Middle frontal gyrus (tissue), 1 donor: ENCODE data around the gene CEMIP.
A peak's percentile ranks its signal among the peaks of the same experiment; 100 is the strongest.

ENCODE experiments used
- DNase-seq: peaks from one replicate; pipeline ENCODE4 v3.0.0-alpha.2; 2015; ENCODE audit warnings: low spot score; ENCODE audit errors: extremely low spot score

CEMIP gene

DNA sequence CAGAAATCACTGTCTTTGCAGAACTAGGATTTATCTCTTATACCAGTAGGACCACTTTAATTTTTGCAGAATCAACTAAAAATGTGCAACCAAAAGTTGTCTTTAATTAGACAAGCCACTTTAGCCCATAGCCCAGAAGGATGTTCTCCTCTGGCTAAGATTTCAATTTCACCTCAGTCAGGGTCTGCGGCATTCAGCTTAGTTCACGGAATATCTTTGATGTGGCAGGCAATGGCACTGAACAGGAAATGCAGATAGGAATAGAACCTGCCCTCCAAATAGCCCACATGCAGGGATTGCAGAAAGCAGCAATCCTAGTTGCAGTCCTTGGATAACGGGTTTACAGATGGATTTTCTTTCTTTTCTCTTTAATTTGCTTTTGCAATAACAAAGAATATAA, 109.7 kb downstream of the CEMIP start:
- DNase-seq = no peak

DNA sequence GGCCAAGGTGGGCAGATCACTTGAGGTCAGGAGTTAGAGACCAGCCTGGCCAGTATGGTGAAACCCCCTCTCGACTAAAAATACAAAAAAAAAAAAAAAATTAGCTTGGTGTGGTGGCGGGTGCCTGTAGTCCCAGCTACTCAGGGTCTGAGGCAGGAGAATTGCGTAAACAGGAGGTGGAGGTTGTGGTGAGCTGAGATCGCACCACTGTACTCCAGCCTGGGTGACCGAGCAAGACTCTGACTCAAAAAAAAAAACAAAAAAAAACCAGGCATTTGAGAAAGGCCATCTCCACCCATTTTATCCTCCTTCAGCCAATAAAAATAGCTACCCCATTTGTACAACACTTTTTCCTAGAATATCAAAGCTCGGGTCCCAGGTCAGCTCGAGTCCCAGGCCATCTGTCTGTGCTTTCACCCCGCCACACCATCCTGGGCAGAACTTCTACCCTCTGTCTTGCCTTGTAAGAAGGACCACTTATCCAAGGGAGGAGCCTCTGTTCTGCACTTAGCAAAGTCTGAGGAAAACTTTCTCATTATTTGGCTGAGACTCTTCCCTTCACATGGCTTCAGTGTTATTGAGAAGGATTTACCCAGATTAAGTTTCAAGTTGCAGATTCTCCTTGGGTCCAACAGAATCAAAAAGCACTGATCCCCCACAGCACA, 111.3 kb downstream of the CEMIP start:
- no peak for DNase-seq

DNA sequence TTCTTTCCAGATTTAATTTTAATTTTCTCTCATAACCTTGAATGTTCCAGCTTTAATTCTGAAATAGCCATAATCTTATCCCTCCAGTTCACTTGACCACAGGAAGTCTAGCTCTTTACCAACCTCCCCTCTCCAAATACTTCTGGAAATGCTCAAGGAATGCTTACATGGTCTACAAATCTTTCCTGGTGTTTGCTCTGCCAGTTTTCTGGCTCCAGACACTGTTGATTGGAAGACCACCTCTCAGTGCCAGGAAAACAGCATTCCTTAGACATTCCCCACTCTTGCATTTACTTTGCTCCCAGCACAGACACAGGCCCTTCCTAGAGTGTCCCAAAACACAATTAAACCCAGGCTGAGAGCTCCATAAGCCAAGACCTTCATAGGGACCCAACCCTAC, 111.8 kb downstream of the CEMIP start:
- DNase-seq = no peak

DNA sequence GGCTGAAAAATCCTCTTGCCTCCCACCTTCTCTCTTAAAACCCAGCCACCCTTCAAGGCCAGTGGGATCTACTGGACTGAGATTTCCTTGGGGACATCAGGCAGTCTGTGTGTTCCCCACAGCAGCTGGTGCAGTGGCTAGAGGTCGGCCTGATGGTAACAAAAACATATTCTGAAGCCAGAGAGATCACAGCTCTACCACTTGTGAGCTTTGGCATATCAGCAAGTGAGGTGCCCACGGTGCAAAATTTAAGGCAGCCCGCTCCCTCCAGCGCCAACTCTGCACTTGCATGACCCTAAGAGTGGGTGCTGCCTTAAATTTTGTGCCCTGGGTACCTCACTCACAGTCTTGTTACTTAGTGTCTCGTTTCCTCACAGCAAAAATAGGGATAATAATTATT, 113.2 kb downstream of the CEMIP start:
- no peak for DNase-seq

DNA sequence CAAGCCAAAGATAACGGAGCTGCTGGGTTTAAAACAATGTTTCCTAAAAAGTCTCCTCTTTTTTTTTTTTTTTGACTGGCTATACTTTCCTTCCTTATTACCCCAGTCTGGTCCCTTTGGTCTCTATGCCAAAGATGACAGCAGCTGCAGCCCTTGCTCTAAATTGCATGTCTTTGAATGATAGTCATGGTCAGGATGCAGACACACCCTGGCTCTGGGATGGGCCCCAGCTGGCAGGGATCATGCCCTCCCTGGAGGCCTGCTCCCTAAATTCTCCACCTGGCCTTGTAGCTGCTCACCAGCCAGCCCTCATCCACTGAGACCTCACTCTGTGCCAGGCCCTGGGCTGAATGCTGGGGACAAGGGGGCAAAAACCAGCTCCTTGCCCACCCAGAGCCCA, 114.6 kb downstream of the CEMIP start:
- DNase-seq = no peak

DNA sequence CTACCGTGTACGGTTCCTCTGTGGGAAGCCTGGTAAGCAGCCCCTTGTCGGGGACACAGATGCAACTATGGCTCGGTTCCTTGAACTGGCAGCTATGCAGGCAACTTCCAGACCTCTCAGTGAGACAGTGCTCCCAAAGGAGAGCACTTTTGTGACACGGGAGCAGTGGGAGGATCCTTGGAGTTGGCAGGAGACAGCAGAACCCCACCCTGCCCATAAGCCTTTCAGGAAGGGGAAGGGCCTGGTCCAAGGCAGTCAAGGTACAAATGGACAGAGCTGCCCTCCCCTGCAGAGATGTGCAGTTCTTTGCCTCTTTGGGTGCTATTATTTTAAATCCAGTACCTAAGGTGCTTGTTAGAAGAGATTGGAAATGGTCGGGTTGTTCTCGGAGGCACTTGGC, 115.9 kb downstream of the CEMIP start:
- no peak for DNase-seq

DNA sequence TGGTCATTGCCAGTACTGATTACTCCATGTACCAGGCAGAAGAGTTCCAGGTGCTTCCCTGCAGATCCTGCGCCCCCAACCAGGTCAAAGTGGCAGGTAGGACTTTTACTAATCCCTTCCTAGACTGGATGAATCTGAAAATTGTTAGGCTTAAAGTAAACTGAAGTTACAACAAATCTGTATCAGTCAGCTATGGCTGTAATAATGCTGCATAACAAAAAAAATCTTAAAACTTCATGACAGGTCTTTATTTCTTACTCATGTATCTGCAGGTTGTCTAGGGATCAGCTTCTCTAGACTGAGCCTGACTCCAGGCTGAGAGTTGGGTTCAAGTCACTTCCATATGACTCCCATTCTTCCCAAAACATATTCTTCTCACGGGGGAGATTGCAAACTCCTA, 116.8 kb downstream of the CEMIP start:
- no peak for DNase-seq

DNA sequence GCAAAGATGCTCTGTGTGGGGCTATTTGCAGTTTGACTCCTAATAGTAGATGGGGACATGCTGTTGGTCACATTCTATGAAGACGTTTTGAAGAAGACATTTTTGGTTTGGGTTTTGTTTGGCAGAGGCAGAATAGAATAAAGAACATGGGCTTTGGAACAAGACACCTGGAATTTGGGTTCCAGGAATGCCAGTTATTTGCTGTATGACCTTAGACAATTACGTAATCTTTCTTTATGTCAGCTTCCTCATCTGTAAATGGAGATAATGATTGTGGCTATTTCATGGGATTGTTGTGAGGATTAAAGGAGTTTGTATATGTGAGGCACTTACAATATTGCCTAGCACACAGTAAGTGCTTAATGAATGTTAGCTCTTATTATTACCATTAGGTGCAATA, 118.9 kb downstream of the CEMIP start:
- DNase-seq = no peak

DNA sequence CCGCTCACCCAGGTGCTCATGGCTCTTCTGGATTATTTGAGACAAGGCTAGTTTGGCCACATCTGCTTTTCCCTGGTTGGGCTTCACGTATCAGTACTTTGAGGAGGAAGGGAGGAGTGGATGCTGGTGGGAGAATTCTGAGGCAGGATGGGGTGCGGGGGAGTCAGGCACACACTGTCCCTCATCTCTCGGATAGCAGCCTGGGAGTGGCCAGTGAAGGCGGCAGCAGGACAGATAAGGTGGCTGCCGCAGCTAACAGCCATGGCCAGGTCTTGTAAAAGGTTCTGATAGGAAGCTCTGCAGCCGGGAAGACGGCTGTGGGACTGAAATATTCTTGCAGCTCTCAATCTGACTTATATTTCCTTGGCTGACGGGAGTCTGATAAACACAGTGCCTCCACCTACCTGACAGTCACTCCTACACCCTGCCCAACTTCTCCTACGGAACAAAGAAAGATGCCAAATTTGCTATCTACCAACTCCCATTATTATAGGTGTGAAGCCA, 123.2 kb downstream of the CEMIP start:
- DNase-seq = peak; percentile 19

DNA sequence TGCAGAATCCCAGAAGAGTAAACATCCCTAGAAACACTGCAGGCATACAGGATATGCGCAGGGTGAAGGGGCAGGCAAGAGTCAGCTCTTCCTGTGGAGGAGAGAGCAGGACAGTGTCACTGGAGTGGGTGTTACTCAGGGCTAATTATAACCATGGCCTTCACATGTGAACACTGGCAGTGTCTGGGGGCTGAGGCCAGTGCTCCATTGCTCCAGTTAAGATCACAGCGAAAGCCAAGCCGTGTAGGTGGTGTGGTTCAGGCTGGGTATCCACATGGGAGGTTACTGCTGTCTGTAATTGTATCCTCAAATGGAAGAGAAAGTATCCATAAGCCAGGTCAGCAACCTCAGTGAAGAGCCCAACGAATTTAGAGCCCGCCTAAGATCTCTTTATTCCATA, 125.8 kb downstream of the CEMIP start:
- DNase-seq = no peak

DNA sequence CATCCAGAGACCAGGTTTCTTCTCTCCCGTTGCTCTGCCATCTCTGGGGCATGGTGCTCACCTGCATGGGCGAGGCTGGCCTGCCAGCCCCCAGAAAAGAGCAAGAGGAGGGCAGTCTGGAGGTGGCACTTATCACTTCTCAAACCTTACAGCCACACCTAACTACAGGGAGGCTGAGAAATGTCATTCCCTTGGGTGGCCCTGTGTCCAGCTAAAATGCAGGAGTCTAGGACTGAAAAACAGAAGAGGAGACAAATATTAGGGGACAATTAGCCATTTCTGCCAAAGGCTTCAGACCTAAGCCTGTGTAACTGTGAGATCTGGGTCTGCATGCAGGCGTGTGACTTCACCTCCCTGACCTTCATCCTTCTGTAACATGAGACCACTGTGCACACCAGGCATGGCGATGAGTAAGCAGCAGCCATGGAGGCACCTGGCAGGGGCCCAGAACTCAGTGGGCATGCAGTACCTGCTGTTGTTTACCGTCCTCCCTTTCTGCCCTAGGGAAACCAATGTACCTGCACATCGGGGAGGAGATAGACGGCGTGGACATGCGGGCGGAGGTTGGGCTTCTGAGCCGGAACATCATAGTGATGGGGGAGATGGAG, 127.1 kb downstream of the CEMIP start:
- no peak for DNase-seq

DNA sequence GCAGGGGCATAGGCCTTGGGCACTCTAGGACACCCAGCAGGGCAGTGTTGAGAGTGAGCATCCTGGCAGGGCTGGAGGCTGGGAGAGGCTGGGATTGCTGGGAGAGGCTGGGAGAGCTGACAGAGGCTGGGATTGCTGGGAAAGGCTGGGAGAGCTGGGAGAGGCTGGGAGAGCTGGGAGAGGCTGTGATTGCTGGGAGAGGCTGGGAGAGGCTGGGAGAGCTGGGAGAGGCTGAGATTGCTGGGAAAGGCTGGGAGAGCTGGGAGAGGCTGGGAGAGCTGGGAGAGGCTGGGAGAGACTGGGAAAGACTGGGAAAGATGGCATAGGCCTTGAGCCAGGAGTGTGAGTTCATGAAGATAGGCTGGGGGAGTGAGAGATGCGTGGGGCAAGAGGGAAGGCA, 132.7 kb downstream of the CEMIP start:
- DNase-seq = no peak

DNA sequence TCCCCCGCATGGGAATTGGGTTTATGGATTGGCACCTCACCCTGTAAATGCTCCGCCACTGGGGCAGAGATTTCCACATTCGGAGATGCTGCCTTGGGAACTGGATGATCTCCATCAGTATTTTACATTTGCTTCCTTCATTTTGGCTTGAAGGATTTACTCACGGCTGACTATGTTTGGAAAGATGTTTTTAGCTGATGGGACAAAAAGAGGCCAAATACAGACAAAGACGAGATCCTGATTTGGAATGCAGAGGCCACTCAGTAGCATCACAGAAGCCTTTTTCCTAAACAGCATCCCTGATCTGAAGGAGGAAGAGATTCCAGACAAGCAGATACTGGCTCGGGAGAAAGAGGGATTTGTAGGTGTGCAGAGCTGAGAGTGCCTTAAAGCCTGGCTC, 133.5 kb downstream of the CEMIP start:
- DNase-seq = no peak

DNA sequence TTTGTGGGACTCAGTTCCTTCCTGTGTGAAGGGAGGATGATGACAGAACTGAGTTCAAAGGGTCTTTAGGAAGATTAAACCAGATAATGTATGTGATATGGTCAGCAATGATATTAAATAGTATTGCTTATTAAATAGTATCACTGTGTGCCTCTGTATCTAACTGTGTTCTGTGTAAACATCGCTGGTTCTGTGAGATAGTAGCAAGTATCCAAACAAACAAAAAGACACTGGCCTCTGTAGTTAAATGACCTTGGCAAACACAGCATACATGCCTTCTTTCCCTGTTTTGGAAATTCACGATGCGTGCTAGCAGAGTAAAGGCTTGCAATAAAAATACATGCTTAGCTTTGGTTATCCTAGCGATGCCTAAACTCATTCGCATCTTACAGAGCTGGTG, 134.4 kb downstream of the CEMIP start:
- no peak for DNase-seq

DNA sequence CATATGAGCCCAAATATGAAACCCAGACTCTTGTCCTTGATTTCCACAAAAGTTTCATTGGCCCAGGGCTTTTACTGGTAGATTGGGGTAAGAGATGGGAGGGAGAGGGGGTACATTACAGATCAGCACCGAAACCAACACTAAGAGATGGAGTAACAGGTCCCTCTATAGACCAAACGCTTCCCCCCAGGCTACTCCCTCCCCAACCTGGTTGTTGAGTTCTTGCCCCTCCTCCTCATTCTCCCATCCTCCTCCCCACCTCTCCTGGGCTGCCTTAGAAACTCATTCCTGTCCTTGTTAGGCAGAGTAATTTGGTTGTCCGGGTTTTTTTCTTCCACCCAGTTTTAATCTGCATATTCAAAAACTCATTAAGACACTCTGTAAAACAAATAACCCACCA, 136.3 kb downstream of the CEMIP start:
- DNase-seq = no peak

DNA sequence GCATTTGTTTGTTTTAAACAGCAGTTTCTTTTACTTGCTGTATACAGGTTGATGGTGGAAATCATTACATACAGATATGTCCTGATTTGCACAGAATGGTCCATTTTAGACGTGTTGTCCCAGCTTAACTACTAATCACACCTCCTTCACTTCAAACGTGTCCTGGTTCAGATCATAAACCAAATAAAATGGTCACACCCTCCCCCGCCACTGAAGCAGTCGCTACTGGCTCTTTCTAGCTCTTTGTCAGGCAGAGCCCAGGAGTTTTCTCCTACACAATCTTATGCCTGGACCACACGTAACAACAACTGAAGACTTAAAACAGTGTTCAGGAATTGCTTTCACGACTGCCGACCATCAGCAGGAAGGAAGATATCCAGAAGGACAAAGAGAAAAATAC, 136.9 kb downstream of the CEMIP start:
- DNase-seq = no peak

DNA sequence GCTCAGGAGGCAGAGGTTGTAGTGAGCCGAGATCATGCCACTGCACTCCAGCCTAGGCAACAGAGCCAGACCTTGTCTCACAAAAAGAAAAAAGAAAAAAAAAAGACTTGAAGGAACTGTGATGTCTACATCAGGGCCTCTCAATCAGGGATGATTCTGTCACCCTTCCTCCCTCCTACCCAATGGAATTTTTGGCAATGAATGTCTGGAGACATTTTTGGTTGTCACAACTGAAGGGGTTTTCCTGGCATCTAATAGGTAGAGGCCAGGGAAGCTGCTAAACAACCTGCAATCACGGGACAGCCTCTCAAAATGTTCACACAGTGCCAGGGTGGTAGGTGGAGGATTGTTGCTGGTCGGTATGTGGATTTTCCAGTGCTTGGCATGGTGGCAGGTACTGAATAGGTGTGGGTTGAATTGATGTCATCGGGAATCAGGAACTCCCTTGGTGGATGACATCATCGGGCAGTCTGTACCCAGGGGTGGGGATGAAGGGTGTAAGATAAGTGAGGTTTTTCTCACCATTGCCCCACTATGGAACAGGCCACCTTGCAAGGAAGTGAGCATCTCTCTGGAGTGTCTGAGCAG, 139.1 kb downstream of the CEMIP start:
- DNase-seq = no peak

DNA sequence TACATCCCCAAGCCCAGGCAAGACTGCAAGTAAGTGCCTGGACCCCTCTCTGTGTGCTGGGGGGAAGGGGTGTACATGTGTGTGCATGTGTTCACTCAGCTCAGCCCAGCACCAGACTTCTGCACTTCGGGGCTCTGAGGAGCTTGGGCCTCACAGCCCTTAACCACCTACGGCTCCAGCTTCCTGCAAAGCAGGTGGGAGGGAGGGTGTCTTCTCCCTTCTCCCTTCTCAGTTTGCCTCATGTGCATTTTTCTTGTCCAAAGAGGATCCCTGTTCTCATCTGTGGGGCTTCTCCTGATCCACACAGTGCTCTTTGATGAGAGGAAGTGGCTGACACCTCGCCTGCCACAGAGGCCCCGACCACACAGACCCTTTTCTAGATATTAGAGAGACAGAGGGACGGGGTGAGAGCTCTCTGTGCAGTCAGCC, 141.1 kb downstream of the CEMIP start:
- no peak for DNase-seq

DNA sequence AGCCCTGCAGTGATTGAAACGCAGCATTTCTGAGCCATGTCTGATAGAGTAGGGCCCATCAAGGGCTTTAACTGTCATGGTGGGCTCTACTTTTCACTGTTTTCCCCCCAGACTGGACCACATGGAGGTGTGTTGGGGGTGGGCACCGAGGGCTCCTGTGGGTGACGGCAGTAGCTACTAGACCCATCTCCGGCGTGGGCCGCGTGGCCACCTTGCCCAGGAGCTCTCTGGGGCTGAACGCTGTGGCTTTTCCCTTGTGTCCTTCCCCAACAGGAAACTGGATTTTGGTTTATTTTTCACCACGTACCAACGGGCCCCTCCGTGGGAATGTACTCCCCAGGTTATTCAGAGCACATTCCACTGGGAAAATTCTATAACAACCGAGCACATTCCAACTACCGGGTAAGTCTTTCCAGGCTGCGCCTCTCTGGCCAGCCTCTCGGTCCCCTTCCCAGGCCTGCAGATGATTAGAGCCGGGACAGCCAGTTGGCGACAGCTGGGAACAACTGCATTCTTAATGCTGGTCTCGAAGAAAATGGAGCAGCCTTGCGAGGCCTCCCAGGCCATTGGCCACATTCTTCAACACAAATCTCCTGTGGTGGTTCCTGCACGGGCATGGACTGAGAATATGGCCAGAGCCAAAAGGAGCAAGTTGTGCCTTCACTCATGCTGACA, 142.7 kb downstream of the CEMIP start:
- DNase-seq = no peak

DNA sequence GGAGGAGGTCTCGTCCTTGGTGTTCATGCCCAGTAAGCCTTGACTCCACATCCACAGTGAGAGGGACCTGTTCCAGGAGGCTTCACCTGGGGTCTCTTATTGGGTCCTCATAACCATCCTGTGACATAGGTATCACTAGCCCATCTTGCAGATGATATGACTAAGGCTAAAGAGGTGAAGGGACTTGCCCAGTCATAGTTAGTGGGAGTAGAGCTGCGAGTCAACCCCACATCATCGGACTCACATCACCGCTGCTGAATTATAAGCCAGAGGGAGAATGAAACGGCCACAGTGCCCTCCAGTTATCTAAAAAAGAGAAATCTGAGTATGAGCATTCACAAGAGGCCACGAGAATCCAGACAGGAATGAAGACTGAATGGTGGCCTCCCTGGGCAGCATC, 144.5 kb downstream of the CEMIP start:
- DNase-seq = no peak

DNA sequence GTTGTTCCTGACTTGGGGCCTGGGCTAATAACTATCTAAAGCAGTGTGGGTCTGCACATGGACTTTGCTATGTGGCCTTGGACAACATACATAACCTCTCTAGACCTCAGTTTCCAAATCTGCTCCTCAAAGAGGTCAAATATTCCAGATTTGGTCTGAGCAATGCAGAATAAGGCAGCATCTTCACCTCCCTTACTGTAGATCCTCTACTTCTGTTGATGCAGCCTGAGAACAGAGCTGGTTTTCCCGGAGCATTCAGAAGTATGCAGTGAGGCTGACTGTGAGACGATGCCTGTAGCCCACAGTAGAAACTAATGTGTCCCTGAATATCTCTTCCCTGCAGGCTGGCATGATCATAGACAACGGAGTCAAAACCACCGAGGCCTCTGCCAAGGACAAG, 145.1 kb downstream of the CEMIP start:
- no peak for DNase-seq

DNA sequence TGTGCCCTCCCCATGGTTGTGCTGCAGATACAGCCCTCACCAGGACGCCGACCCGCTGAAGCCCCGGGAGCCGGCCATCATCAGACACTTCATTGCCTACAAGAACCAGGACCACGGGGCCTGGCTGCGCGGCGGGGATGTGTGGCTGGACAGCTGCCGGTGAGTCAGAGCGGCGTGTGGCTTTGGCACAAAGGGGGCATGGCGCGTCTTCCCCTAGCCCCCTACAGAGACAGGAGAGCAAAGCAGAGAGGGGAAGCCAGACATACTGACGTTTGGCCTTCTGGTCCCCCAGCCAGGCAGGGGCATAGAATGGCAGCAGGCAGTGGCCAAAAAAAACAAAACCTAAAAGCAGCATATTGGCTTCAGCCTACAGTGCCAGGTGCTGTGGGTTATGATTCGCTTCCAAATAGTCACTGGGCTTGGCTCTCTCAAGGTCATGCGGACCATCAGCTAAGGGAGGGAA, 146.5 kb downstream of the CEMIP start:
- no peak for DNase-seq
